ENCODE measurements around the gene MYO1A.
A peak's percentile ranks its signal among the peaks of the same experiment; 100 is the strongest.

MYO1A gene

DNA sequence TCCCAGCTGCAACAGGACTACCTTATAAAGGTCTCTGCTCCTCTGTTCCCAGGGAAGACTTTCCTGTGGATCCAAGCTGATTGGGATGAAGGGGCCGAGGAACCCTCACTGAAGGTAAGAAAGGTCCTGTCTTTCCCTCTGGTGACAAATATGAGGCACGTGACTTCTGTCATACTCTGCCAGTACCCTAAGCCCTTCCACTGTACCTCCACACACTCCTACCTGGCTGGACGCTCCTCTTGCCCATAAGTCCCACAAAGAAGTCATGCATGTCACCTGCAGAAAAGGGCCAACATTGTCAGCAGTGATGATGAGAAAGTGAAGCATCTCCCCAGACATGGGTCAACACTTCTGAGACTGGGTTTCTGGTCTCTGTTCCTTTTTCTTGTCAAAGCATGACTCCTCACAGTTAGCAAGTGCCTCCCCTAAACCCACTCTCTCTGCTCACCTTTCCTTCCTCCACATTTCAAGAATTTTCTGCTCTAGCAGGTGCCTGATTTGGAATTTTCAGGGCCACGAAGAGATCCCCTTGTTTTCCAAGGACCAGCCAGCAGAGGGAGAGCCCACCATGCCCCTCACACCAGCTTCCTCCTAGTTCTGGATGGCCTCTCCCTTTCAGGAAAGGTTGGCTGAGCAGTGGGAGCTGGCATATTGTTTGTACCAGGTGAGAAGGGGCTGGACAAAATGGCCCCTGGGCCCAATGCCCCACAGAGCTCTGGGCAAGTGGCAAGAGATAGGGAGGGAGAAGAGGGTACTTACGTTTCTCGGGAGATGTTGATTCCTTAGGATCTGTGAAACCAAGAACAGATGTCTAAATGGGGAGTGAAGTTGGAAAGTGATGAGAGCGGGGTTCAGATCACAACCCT, 37.1 kb downstream of the MYO1A start:
- DNase-seq (ENCODE audit: low spot score): no peak

GRCh38 chr12:57011438-57012424, 38.2 kb downstream of the MYO1A start:
- DNase-seq (ENCODE audit: low spot score): no peak

GRCh38 chr12:57010627-57011247, 39.2 kb downstream of the MYO1A start:
- DNase-seq (ENCODE audit: low spot score): no peak

DNA sequence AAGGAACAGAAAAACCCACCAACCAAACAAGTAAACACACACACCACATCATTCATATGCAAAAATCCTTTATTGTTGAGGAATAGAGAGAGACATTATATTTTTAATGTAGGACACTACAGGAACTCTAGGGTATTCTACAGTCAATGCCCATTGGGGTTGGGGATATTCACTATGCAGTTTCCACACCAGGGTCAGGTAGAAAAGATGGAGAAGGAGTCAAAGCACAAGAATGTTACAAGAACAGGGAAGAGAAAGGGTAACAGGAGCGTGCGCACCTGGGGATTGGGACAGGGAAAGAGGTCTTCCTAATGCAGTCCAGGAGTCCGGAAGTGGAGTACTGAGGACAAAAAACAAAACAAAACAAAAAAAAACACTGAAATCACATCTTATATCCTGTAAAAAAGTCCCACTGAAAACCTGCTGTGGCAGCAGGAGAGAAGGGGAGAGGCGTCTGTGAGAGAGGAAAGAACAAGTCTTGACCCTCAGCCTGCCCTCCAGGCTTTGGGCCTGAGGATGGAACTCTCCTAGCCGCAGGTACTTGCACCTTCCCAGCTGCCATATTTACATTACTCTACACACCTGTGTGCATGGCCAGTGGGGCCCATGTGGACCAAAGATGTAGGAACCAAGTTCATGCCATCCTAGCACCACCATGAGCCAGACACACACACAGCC, 39.8 kb downstream of the MYO1A start:
- no peak for DNase-seq (ENCODE audit: low spot score)

- peak; percentile 68 for DNase-seq (ENCODE audit: low spot score)
Observed at GRCh38 chr12:57008178-57008577, 41.8 kb downstream of the MYO1A start.

GRCh38 chr12:57006809-57007475, 43.0 kb downstream of the MYO1A start:
- DNase-seq (ENCODE audit: low spot score): no peak

DNA sequence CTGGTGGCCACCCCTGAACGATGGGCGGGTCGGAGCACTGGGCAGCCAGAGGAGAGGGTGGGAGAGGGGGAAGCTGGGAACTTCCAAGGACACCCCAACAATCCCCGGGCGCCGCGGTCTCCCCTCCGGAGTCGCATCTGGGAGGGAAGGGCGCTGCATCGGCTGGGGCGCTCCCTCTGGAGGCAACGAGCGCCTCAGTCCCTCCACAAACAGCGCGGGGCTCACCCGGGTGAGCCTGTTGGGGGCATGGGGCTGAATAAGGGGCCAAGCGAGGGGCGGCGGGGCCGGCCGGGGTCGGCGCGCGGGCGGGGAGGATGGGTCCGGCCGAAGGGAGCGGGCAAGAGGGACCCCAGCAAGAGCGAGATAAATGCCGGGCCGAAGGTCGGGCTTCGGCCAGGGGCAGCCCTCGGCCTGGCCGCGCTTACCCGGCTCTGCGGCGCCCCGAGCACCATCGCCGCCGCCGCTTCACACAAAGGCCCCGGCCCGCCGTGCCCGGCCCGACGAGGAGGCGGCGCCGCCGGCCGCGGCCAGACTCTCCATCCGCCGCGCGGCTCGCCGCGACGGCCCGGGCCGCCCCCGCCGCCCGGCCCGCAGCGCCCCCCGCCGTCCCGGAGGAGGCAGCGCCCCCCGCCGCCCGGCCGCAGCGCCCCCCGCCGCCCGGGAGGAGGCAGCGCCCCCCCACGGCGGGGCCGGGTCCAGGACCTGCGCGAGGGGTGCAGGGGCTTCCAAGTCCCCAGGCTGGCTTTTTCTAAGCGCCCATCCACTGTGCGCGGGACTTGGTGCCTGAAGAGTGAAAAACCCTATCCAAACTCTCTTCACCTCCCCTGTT, 43.7 kb downstream of the MYO1A start, which contains the start of gene ZBTB39:
Gene ZBTB39, minus strand, starts transcription at position 567 of the 829 bp plus-strand sequence. CDS start 1,629 bp downstream, outside the sequence.
- peak; percentile 99 for DNase-seq (ENCODE audit: low spot score)

DNA sequence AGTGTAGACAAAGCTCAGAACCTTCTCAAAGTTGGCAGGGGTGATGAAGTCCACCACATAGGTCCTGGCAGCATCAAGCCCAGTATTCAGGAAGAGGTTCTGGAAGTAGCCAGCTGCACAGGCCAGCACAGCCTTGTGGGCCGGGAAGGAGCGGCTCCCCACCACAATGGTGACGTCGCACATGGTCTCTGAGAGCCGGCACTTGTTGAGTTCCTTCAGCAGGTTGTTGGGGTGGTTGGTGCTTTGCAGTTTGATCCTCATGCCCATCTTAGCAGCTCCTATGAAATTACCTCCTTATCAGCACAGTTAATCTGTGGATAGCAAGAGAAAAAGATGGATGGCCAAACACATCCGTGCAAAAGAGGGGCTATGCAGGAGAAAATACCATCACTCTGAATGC, 45.3 kb downstream of the MYO1A start:
- no peak for DNase-seq (ENCODE audit: low spot score)

GRCh38 chr12:57003395-57003794, 46.5 kb downstream of the MYO1A start:
- DNase-seq (ENCODE audit: low spot score): no peak

- peak; percentile 86 for DNase-seq (ENCODE audit: low spot score)
Observed at GRCh38 chr12:57001448-57001906, 48.5 kb downstream of the MYO1A start.

GRCh38 chr12:57000393-57000792, 49.5 kb downstream of the MYO1A start:
- no peak for DNase-seq (ENCODE audit: low spot score)

- DNase-seq (ENCODE audit: low spot score): no peak
Observed at GRCh38 chr12:56999456-56999855, 50.5 kb downstream of the MYO1A start.

- DNase-seq (ENCODE audit: low spot score): no peak
Observed at GRCh38 chr12:56998981-56999380, 50.9 kb downstream of the MYO1A start.

GRCh38 chr12:56998316-56998715, 51.6 kb downstream of the MYO1A start:
- DNase-seq (ENCODE audit: low spot score): no peak

GRCh38 chr12:56996793-56997545, 53.0 kb downstream of the MYO1A start:
- no peak for DNase-seq (ENCODE audit: low spot score)

DNA sequence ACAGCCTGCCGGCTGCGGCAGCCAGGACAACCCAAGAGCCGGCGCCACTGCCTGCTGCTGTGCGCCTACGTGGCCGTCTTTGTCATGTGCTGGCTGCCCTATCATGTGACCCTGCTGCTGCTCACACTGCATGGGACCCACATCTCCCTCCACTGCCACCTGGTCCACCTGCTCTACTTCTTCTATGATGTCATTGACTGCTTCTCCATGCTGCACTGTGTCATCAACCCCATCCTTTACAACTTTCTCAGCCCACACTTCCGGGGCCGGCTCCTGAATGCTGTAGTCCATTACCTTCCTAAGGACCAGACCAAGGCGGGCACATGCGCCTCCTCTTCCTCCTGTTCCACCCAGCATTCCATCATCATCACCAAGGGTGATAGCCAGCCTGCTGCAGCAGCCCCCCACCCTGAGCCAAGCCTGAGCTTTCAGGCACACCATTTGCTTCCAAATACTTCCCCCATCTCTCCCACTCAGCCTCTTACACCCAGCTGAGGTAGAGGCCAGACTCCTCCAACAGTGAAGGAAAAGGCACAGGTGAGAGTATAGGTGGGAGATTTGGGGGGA, 53.9 kb downstream of the MYO1A start:
- DNase-seq (ENCODE audit: low spot score): no peak

DNA sequence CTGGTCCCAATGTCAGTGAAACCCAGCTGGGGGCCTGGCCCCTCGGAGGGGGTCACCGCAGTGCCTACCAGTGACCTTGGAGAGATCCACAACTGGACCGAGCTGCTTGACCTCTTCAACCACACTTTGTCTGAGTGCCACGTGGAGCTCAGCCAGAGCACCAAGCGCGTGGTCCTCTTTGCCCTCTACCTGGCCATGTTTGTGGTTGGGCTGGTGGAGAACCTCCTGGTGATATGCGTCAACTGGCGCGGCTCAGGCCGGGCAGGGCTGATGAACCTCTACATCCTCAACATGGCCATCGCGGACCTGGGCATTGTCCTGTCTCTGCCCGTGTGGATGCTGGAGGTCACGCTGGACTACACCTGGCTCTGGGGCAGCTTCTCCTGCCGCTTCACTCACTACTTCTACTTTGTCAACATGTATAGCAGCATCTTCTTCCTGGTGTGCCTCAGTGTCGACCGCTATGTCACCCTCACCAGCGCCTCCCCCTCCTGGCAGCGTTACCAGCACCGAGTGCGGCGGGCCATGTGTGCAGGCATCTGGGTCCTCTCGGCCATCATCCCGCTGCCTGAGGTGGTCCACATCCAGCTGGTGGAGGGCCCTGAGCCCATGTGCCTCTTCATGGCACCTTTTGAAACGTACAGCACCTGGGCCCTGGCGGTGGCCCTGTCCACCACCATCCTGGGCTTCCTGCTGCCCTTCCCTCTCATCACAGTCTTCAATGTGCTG, 54.6 kb downstream of the MYO1A start:
- no peak for DNase-seq (ENCODE audit: low spot score)

- no peak for DNase-seq (ENCODE audit: low spot score)
Observed at GRCh38 chr12:56994231-56994746, 55.6 kb downstream of the MYO1A start.

All from D341Med (cell line).